IMR-90 (cell line): ENCODE data around the gene DNAH17. TPM values are rescaled to one million over a fixed set of nuclear protein-coding genes. Genes with fewer than 3 reads are reported as not detected.
A peak's percentile ranks its signal among the peaks of the same experiment; 100 is the strongest.

Source experiments
- ATAC-seq: fragments of 200-7000 bp; cut with Tn5 transposase; 2 replicates; pipeline ENCODE4 v1.9.1; 2020; ENCODE audit warnings: low read depth, mild to moderate bottlenecking, moderate library complexity
- BruUV-seq: library from RNA; stranded (reverse); fragments of 400-500 nt; replicated peaks from 2 replicates; lab custom pipeline; 2021; lab: Mats Ljungman, UMichigan
- CTCF ChIA-PET: fragments of 300-600 bp; formaldehyde crosslinking; extraction: SDS; loops from one replicate; lab custom pipeline; 2021; ENCODE audit warnings: antibody characterized with exemption; lab: Yijun Ruan, JAX
- POLR2A ChIA-PET: fragments of 300-600 bp; sonication (Branson Sonifier 250); formaldehyde crosslinking; loops from one replicate; lab custom pipeline; 2022; ENCODE audit warnings: antibody characterized with exemption; ENCODE audit not compliant: unreplicated experiment; lab: Charles Lee
- DNase-seq: peaks from one replicate; pipeline ENCODE4 v3.0.0; 2013
- H2AFZ ChIP-seq: replicated peaks from 2 replicates; pipeline ENCODE3; 2013; ENCODE audit warnings: low read length, mild to moderate bottlenecking; ENCODE audit not compliant: poor library complexity
- H2AK5ac ChIP-seq: 2 replicates; pipeline ENCODE4 v1.6.1; 2013; ENCODE audit warnings: low read depth, low read length, inconsistent platforms
- H2AK9ac ChIP-seq: replicated peaks from 2 replicates; pipeline ENCODE3; 2013; ENCODE audit warnings: mild to moderate bottlenecking, low read depth, low read length, moderate library complexity; ENCODE audit not compliant: poor library complexity
- H2BK120ac ChIP-seq: 2 replicates; pipeline ENCODE4 v1.6.1; 2013; ENCODE audit warnings: low read depth, low read length, inconsistent platforms
- H2BK15ac ChIP-seq: 3 replicates; pipeline ENCODE4 v1.6.1; 2013; ENCODE audit warnings: low read depth, low read length, inconsistent platforms
- H2BK20ac ChIP-seq: 2 replicates; pipeline ENCODE4 v1.6.1; 2013; ENCODE audit warnings: low read depth, mild to moderate bottlenecking, inconsistent platforms, low read length, moderate library complexity
- H2BK5ac ChIP-seq: 2 replicates; pipeline ENCODE4 v1.6.1; 2013; ENCODE audit warnings: mild to moderate bottlenecking, low read depth, low read length, inconsistent platforms; ENCODE audit not compliant: poor library complexity, severe bottlenecking
- H3K14ac ChIP-seq: replicated peaks from 2 replicates; pipeline ENCODE4 v1.6.1; 2013; ENCODE audit warnings: low read depth, low read length, inconsistent platforms
- H3K18ac ChIP-seq: 2 replicates; pipeline ENCODE4 v1.6.1; 2013; ENCODE audit warnings: low read depth, low read length, control low read depth
- H3K23ac ChIP-seq: 2 replicates; pipeline ENCODE4 v1.6.1; 2013; ENCODE audit warnings: low read depth, low read length, inconsistent platforms
- H3K27ac ChIP-seq: 2 replicates; pipeline ENCODE4 v1.5.1; 2013; ENCODE audit warnings: mild to moderate bottlenecking, control low read depth, low read length; ENCODE audit not compliant: insufficient read depth
- H3K27me3 ChIP-seq: 2 replicates; pipeline ENCODE4 v1.6.1; 2013; ENCODE audit warnings: low read length; ENCODE audit not compliant: control insufficient read depth, insufficient read depth
- H3K36me3 ChIP-seq: 2 replicates; pipeline ENCODE4 v1.6.1; 2013; ENCODE audit warnings: low read length, mixed read lengths; ENCODE audit not compliant: control insufficient read depth, insufficient read depth
- H3K4ac ChIP-seq: 2 replicates; pipeline ENCODE4 v1.6.1; 2013; ENCODE audit warnings: low read depth, low read length, inconsistent platforms
- H3K4me1 ChIP-seq: 2 replicates; pipeline ENCODE4 v1.6.1; 2013; ENCODE audit warnings: low read length, mixed read lengths; ENCODE audit not compliant: control insufficient read depth, insufficient read depth
- H3K4me2 ChIP-seq: 2 replicates; pipeline ENCODE4 v1.6.1; 2013; ENCODE audit warnings: low read depth, mild to moderate bottlenecking, control low read depth, low read length, moderate library complexity
- H3K4me3 ChIP-seq: 2 replicates; pipeline ENCODE4 v1.5.1; 2013; ENCODE audit warnings: low read depth, mild to moderate bottlenecking, control low read depth, low read length, moderate library complexity; ENCODE audit not compliant: insufficient read depth
- H3K56ac ChIP-seq: 2 replicates; pipeline ENCODE4 v1.6.1; 2013; ENCODE audit warnings: low read length, inconsistent platforms; ENCODE audit not compliant: insufficient read depth; ENCODE audit errors: extremely low read depth
- H3K79me1 ChIP-seq, 2 experiments: 2 replicates each; pipeline ENCODE4 v1.6.1; 2013; ENCODE audit warnings: low read length in 2 of 2, inconsistent platforms in 1 of 2, low read depth in 1 of 2
- H3K9ac ChIP-seq: 2 replicates; pipeline ENCODE4 v1.6.1; 2013; ENCODE audit warnings: low read depth, low read length, control low read depth
- H3K9me1 ChIP-seq: 2 replicates; pipeline ENCODE4 v1.6.1; 2013; ENCODE audit warnings: low read length, inconsistent platforms; ENCODE audit not compliant: insufficient read depth
- H3K9me3 ChIP-seq: 2 replicates; pipeline ENCODE4 v1.6.1; 2013; ENCODE audit warnings: low read length; ENCODE audit not compliant: control insufficient read depth, insufficient read depth
- H4K20me1 ChIP-seq: 2 replicates; pipeline ENCODE4 v1.6.1; 2013; ENCODE audit warnings: low read length, inconsistent platforms; ENCODE audit not compliant: insufficient read depth
- H4K5ac ChIP-seq: 2 replicates; pipeline ENCODE4 v1.6.1; 2013; ENCODE audit warnings: mild to moderate bottlenecking, low read depth, low read length, control low read depth
- H4K8ac ChIP-seq, 2 experiments: 2 replicates each; pipeline ENCODE4 v1.6.1; 2013; ENCODE audit warnings: low read depth in 2 of 2, low read length in 2 of 2, control low read depth in 1 of 2, inconsistent platforms in 1 of 2
- H4K91ac ChIP-seq: 2 replicates; pipeline ENCODE4 v1.6.1; 2013; ENCODE audit warnings: low read depth, low read length, inconsistent platforms; ENCODE audit not compliant: insufficient read depth
- FOS ChIP-seq: fragments of 150-350 bp; IDR thresholded peaks from 2 replicates; pipeline ENCODE4 v1.6.1; 2016; ENCODE audit warnings: low read depth, low read length
- NFE2L2 ChIP-seq: fragments of 150-350 bp; IDR thresholded peaks from 2 replicates; pipeline ENCODE4 v1.6.1; 2016; ENCODE audit warnings: low read depth, mild to moderate bottlenecking, low read length
- RAD21 ChIP-seq: IDR thresholded peaks from 2 replicates; pipeline ENCODE4 v1.6.1; 2012; ENCODE audit warnings: low read length, improper control_type of control experiment
- RCOR1 ChIP-seq: IDR thresholded peaks from 2 replicates; pipeline ENCODE4 v1.6.1; 2012; ENCODE audit warnings: mild to moderate bottlenecking, low read length, improper control_type of control experiment; ENCODE audit not compliant: insufficient replicate concordance
- RFX5 ChIP-seq: IDR thresholded peaks from 2 replicates; pipeline ENCODE4 v1.8.0; 2012; ENCODE audit warnings: low read depth, mild to moderate bottlenecking, low read length, moderate library complexity
- WGBS, 2 experiments: methylation state at CpG; one replicate each; pipeline versions ENCODE4 v1.1.5 to v1.1.7; 2013; ENCODE audit warnings: missing lambda C conversion rate in 2 of 2; ENCODE audit not compliant: insufficient read length in 1 of 2; ENCODE audit errors: extremely low coverage in 2 of 2; 5-methylcytosine and 5-hydroxymethylcytosine counted together
- dilution Hi-C: fragments of 300-500 bp; cut with HindIII; formaldehyde crosslinking; loops from one replicate; pipeline ENCODE4 v1.14.3; 2018; ENCODE audit warnings: low sequenced_read_pairs; ENCODE audit not compliant: unreplicated experiment
- in situ Hi-C: fragments of 300-500 bp; cut with MboI; formaldehyde crosslinking; loops from 3 replicates; pipeline ENCODE4 v1.14.3; 2019; ENCODE audit warnings: low sequenced_read_pairs, inconsistent platforms, mixed read lengths
- intact Hi-C: fragments of 100-400 bp; cut with micrococcal nuclease; formaldehyde crosslinking; loops from 2 replicates; pipeline ENCODE4 v1.10.0; 2022
- polyA plus RNA-seq, 3 experiments: library from polyadenylated mRNA; depleted of rRNA; stranded (reverse); fragments of >200 nt; gene quantifications; 2 replicates each; pipeline ENCODE4 v1.2.3, GENCODE V29; 2012; ENCODE audit warnings: low replicate concordance in 1 of 3
- total RNA-seq: library from RNA; depleted of rRNA; stranded (reverse); fragments of >200 nt; gene quantifications from 2 replicates; pipeline ENCODE4 v1.2.3, GENCODE V29; 2012

DNAH17 gene
- total and polyA plus RNA-seq, 2 of the 4 experiments (the other 2 are of a cell fraction), result not detected

- TF ChIP-seq RCOR1, result peak; percentile 63
- no peak for TF ChIP-seq RFX5
- TF ChIP-seq FOS, result 0 out of 2 replicates have a peak, but pooled peaks have one; percentile 27
These were observed 198.7 kb downstream of the DNAH17 start, which contains the start of gene PGS1 (continued) for GRCh38 chr17:78378225-78379130.

GRCh38 chr17:78377858-78378224 is 199.4 kb downstream of the DNAH17 start:
- Histone ChIP-seq H4K20me1 (peaks cover 18% of the 10 kb centered on the region; the same call in 1 of the 2 replicates), H3K4ac (peak overlapping the region; percentile 87), H2BK20ac (peak overlapping the region; percentile 91), H4K5ac (peak overlapping the region; percentile 98), H3K36me3 (no peaks in the 10 kb centered on the region; the same call in none of the 2 replicates), H2BK120ac (peak overlapping the region; percentile 84), H3K4me1 (peaks cover 25% of the 10 kb centered on the region), H2BK5ac (peak overlapping the region; percentile 84), H2AFZ (peak overlapping the region; percentile 96), H3K27ac (peak overlapping the region; percentile 87), H3K79me1 (peaks cover 6 to 42% of the 10 kb centered on the region in 2 experiments; a peak in 3 of 4 replicates), H3K4me2 (peak overlapping the region; percentile 89), H2BK15ac (peak overlapping the region; percentile 82; the same call in 2 of the 3 replicates), H3K9me1 (peaks cover 26% of the 10 kb centered on the region), H3K4me3 (peak overlapping the region; percentile 81), H2AK5ac (peak overlapping the region; percentile 92), H3K23ac (peak overlapping the region; percentile 89; the same call in 1 of the 2 replicates), H4K91ac (peak overlapping the region; percentile 94), H3K18ac (peak overlapping the region; percentile 88), H4K8ac (peak overlapping the region; percentile 91 to 99), H3K9me3 (no peaks in the 10 kb centered on the region), H3K27me3 (no peaks in the 10 kb centered on the region), H2AK9ac (peak overlapping the region; percentile 83), H3K9ac (peak overlapping the region; percentile 43), H3K56ac (no peak overlapping the region), H3K14ac (peak overlapping the region; percentile 94)
- in situ Hi-C loops (no loop called here), dilution Hi-C loops (no loop called here), intact Hi-C loops (no loop called here)
- no peak for DNase-seq
- ChIA-PET CTCF (interaction anchor here (0.7 kb wide), 1 partner anchor 87 kb away, joined by 6 read pairs; no protein-coding TSS in a partner anchor), POLR2A (no interaction called here)
- no TSS peak for BruUV-seq
- 64% methylated on average over 13 of the region's 14 CpGs; no CpG with 5 or more reads in 1 of the 2 experiments for WGBS, 2 experiments
- no peak for ATAC-seq
- TF ChIP-seq NFE2L2, result no peak
- no peak for TF ChIP-seq RAD21
